Measurements from ENCODE around the gene TIMM44. TPM values are rescaled to one million over a fixed set of nuclear protein-coding genes. Genes with fewer than 3 reads are reported as not detected.

TIMM44 gene
- total and polyA plus RNA-seq, 2 of the 8 experiments (the other 6 are each of a cell fraction or from before 2014, with no cell fraction given), result 131 to 150 TPM

DNA sequence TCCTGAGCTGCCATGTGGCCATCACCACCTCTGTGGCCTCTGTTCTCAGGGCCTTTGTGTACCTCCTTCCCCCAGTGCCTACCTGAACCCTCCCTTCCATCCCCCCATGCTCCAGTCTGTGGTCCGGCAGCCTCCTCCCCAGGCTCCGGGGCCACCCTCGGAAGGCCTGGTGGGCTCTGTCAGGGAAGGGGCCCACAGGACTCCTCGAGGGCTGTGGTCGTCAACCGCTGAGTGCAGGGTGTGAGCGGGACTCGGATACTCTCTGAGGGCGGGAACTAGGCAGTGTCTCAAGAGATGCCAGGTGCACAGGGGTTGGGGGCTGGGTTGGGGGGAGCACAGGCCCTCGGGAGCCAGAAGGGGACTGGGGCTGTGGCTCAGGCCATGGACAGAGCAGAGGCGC lies 35.9 kb downstream of the TIMM44 start:
- Histone ChIP-seq H4K8ac (ENCODE audit: extremely low read depth, insufficient read depth, low read length) (no peak overlapping the region), H4K5ac (ENCODE audit: insufficient read length, low read depth, low read length) (no peak overlapping the region), H3K9me3 (ENCODE audit: insufficient read depth in 2 of 2, low read depth in 1 of 2, low read length in 1 of 2) (no peaks in the 10 kb centered on the region), H3K4me1 (replicated peaks in 1 of 4; ENCODE audit: control insufficient read depth in 3 of 4, insufficient read depth in 4 of 4, low read length in 3 of 4) (peaks cover 0 to 11% (median 7%) of the 10 kb centered on the region in 4 experiments; a peak in 5 of 7 replicates), H3K36me3 (ENCODE audit: control insufficient read depth in 2 of 4, insufficient read depth in 4 of 4, low read length in 3 of 4) (peaks cover 5 to 27% (median 16%) of the 10 kb centered on the region in 4 experiments; a peak in 5 of 8 replicates), H2AK5ac (ENCODE audit: low read depth, low read length) (no peak overlapping the region), H3K18ac (ENCODE audit: extremely low read depth, low read length) (no peak overlapping the region), H4K20me1 (replicated peaks in 1 of 2; ENCODE audit: control insufficient read depth in 1 of 2, insufficient read depth in 2 of 2, low read length in 2 of 2) (peaks cover 5 to 19% of the 10 kb centered on the region in 2 experiments), H2BK5ac (ENCODE audit: low read depth, low read length) (no peak overlapping the region), H3K23me2 (ENCODE audit: low read depth, low read length) (peaks cover 12% of the 10 kb centered on the region), H3K4me3 (ENCODE audit: extremely low read depth in 1 of 4, insufficient read depth in 2 of 4, low read depth in 3 of 4, low read length in 4 of 4) (no peak overlapping the region), H2BK120ac (replicated peaks; ENCODE audit: low read depth, low read length) (no peak overlapping the region), H3K79me1 (ENCODE audit: low read depth, low read length) (peaks cover 11% of the 10 kb centered on the region), H2BK12ac (ENCODE audit: low read depth, low read length) (no peak overlapping the region), H3K4me2 (ENCODE audit: insufficient read depth in 1 of 2, low read depth in 2 of 2, low read length in 2 of 2) (no peak overlapping the region), H2BK20ac (ENCODE audit: low read length) (no peak overlapping the region), H3K14ac (ENCODE audit: insufficient read length) (no peak overlapping the region), H3K27me3 (replicated peaks in 1 of 4; ENCODE audit: control insufficient read depth in 3 of 4, extremely low read depth in 1 of 4, insufficient read depth in 3 of 4, low read length in 3 of 4) (no peaks in the 10 kb centered on the region), H2AFZ (ENCODE audit: low read length) (no peak overlapping the region), H4K91ac (replicated peaks; ENCODE audit: insufficient read length, low read length) (no peak overlapping the region), H3K9ac (replicated peaks in 1 of 4; ENCODE audit: extremely low read depth in 1 of 4, low read depth in 3 of 4, low read length in 3 of 4) (no peak overlapping the region), H3K27ac (ENCODE audit: low read depth, low read length) (no peak overlapping the region), H2BK15ac (ENCODE audit: low read length) (no peak overlapping the region), H3K56ac (replicated peaks; ENCODE audit: insufficient read length, low read depth, low read length) (no peak overlapping the region), H3K79me2 (ENCODE audit: control insufficient read depth in 1 of 2, insufficient read depth in 2 of 2, low read length in 2 of 2) (peaks cover 0 to 22% of the 10 kb centered on the region in 2 experiments; a peak in 2 of 4 replicates), H3K4ac (replicated peaks; ENCODE audit: insufficient read length, low read depth, low read length) (no peak overlapping the region), H3K23ac (ENCODE audit: insufficient read length) (no peak overlapping the region)
- FAIRE-seq (no peak), DNase-seq (ENCODE audit: low read depth in 1 of 2, low spot score in 2 of 2) (no peak)
- 97% methylated on average over 11 of the region's 11 CpGs; no CpG with 5 or more reads in 1 of the 2 experiments for WGBS, 2 experiments (ENCODE audit: extremely low coverage in 1 of 2, insufficient coverage in 1 of 2, insufficient read length in 1 of 2, insufficient replicate concordance in 2 of 2, low coverage in 1 of 2, low lambda C conversion rate in 2 of 2, missing lambda C conversion rate in 1 of 2)
- ChIA-PET CTCF (ENCODE audit: partially characterized antibody) (interaction anchor here (0.6 to 1.8 kb wide), 3 partner anchors 10 to 61 kb away, joined by 3 to 12 read pairs (median 3); no protein-coding TSS in a partner anchor), POLR2A (ENCODE audit: partially characterized antibody) (interaction anchor here (1.4 to 2.1 kb wide), 2 partner anchors 10 to 35 kb away, joined by 10 to 12 read pairs; partner anchors contain the start of gene TIMM44)
- no peak for TF ChIP-seq POLR2A (IDR thresholded peaks at IDR 0.05; ENCODE audit: control extremely low read depth in 1 of 2, low read depth in 2 of 2, low read length in 2 of 2)
- no peak for TF ChIP-seq PHF8 (conservative IDR thresholded peaks at IDR 0.05; ENCODE audit: low read depth, low read length)
- no peak for TF ChIP-seq HDAC6 (IDR thresholded peaks at IDR 0.05; ENCODE audit: low read depth, low read length)
- TF ChIP-seq ZNF274 (IDR thresholded peaks at IDR 0.05; ENCODE audit: borderline replicate concordance, extremely low read depth, low read length), result no peak
- no peak for TF ChIP-seq SRF (IDR thresholded peaks at IDR 0.05; ENCODE audit: low read depth, low read length)
- no peak for TF ChIP-seq EZH2 (IDR thresholded peaks at IDR 0.05; ENCODE audit: low read depth, low read length, severe bottlenecking)
- no peak for TF ChIP-seq RBBP5 (IDR thresholded peaks at IDR 0.05; ENCODE audit: borderline replicate concordance, low read depth, low read length)
- TF ChIP-seq CHD2 (IDR thresholded peaks at IDR 0.05; ENCODE audit: low read length), result no peak
- no peak for TF ChIP-seq JUN (IDR thresholded peaks at IDR 0.05; ENCODE audit: low read depth, low read length)
- TF ChIP-seq NRF1 (IDR thresholded peaks at IDR 0.05; ENCODE audit: low read depth, low read length), result no peak
- TF ChIP-seq, protein P1, sequence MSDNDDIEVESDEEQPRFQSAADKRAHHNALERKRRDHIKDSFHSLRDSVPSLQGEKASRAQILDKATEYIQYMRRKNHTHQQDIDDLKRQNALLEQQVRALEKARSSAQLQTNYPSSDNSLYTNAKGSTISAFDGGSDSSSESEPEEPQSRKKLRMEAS (IDR thresholded peaks at IDR 0.05), result no peak
- TF ChIP-seq BRCA1 (IDR thresholded peaks at IDR 0.05; ENCODE audit: low read depth, low read length), result no peak
- TF ChIP-seq TCF12 (IDR thresholded peaks at IDR 0.05; ENCODE audit: low read depth, low read length), result no peak
